ENCODE measurements around the gene C1orf122.

Gene C1orf122

DNA sequence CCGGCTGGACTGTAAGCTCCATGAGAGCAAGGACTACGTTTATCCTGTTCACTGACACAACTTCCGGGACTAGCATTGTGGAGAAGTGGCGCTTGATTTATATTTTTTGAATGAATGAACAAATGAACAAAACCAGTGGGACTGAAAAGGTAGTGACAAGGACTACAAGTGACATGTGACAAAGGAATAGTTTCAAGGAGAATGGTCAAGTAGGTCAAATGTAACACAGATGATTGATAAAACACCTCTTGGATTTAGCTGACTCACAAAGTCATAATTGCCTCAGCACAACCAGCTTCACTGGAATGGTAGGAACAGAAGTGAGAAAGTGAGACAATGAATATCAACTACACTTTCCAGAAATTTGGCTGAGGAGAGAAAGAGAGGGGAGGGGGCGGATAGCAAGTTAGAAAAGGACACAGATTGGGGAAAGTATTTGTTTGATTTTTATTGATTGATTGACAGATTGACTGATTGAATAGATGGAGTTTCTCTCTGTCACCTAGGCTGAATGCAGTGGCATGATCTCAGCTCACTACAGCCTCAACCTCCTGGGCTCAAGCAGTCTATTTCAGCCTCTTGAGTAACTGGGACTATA, 37.6 kb downstream of the C1orf122 start:
- no peak for DNase-seq (ENCODE audit: low spot score)

DNA sequence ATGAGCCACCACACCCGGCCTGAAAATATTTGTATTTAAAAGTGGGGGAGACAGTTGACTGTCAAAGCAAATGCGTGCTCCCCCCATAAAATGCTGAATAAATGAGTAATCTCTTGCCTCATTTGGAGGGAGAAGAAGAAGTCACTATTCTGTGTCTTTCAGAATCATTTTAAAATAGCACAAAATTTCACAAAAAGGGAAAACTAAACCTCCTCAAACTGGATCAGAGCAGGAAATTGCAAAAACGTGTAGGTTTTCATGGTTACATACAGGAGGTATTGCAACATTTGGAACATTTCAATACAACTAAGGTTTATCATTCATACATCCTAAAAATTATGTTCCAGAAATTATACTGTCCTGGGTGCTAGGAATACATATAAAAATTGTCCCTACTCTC, 38.2 kb downstream of the C1orf122 start:
- DNase-seq (ENCODE audit: low spot score) = no peak

DNA sequence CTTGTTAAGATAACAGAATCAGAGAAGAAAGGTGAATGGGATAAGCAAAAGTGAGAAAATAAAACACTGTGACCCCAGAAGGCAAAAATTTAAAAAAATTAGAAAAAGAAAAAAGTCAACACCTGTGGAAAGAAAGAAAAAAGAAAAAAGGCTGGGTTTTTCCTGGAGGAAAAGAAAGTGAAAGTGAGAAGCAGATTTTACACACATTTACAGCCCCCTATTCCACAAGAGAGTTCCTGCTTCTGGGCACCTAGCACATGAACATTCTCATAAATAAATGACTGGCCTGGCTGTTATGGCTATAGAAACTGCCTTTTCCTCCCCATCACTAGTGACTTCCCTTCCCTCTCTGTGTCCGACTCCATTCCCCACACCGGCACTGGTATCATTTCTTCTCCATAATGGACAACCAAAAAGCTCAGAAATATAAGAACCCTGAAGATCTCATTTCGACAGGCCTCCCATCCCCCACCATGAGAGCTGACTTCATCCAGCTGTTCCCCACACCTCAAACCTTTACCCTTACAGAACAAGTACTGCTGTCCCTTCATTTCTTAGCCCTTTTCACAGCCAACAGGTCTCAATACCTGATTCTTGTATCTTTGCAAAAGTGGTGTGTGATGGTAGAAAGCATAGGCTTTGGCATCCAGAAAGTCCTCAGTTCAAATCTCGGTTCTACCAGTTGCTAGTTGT, 39.2 kb downstream of the C1orf122 start:
- no peak for DNase-seq (ENCODE audit: low spot score)

DNA sequence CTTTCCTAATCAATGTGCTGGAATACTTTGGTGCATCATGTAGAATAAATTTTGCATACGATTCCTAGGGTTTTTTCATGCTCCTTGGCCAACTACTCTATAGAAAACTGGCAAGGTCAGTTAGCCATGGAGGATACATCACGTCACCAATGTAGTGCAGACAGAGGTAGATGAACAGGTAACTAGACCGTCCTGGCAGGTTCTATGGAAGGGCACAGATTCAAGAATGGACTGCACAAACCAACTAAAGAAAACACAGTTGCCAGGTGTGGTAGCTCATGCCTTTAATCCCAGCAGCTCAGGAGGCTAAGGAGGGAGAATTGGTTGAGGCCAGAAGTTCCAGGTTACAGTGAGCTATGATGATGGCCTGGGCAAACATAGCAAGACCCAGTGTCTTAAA, 41.9 kb downstream of the C1orf122 start:
- DNase-seq (ENCODE audit: low spot score) = no peak

DNA sequence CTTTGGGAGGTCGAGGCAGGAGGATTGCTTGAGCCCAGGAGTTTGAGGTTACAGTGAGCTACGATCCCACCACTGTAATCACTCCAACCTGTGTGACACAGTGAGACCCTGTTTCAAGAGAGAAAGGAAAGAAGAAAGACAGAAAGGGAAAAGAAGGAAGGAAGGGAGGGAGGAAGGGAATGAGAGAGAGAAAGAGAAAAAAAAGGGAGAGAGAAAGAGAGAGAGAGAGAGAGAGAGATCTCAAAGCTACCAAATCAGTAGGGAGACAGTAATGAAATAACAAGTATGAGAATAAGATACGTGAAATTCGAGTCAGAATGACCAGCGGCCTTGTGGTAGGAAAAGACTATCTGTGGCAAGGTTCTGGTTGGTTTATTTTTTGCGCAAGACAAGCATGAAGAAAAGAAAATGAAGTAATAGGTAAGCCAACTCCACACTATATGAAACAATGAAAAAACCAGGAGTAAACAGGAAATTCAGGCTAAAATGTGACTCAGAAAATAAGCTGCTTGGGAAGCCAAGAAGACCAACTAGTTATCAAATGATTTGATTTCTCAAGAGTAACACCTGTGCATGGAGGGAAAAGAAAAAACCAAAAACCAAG, 42.9 kb downstream of the C1orf122 start:
- no peak for DNase-seq (ENCODE audit: low spot score)

DNA sequence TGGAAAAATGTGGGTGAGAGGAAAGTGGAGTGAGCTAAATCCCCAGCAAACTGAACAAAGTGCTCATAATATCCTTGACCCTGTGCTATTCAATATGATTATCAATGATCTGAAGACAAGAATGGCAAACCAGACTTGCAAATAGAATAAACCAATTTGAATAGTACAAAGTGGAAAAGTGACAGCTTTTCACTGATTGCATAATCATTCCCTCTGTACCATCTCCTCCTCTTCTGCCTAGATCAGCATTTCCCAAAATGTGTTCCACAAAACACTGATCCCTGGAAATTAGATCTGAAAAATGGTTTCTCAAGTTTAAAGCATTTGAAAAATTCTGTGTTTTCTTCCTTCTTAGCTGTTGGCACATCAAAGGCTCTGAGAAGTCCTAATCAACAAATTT, 43.7 kb downstream of the C1orf122 start:
- no peak for DNase-seq (ENCODE audit: low spot score)

DNA sequence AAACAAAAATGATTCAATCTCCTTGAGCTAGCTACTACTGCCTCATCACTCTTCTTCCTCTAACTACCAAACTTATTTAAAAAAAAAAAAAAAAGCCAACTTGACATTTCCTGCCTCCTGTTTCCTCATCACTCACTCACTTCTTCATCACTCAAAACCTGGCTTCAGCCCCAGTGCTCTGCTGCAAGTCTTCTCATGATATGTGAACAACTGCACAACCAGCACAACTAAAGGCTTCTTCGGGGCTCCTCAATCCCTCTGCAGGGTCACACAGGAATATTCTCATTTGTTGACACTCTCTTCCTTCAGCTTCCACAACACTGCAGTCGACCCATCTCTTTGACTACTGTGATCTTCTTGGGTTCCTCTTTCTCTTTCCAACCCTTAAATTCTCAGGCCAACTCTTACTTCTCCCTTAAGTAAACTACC, 44.2 kb downstream of the C1orf122 start:
- DNase-seq (ENCODE audit: low spot score) = no peak

DNA sequence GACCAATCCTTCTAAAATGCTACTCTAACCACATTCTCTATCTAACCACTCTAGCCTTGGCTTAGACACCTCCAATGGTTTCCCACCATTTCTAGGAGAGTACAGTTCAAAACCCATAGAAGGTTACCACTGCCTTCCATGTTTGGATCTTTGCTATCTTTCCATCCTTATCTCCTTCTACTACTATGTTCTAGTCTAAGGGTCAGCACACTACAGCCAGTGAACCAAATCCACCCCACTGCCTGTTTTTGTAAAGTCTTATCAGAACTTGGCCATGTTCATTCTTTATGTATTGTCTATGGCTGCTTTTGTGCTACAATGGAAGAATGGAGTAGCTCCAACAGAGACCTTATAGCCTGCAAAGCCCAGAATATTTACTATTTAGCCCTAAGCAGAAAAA, 45.6 kb downstream of the C1orf122 start:
- DNase-seq (ENCODE audit: low spot score) = no peak

DNA sequence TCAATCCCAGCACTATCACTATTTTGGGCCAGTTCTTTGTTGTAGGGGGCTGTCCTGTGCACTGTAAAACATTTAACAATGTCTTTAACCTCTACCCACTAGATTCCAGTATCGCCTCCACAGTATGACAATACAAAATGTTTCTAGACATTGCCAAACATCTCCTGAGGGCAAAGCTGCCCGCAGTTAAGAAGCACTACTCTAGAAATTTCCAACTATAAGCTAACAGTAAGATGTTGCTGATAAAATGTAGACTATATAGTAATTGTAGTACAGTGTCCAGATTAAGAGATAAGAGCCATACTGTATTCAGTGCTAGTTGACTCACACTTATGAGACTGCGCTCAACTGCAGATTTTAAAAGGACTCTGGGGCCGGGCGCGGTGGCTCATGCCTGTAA, 46.8 kb downstream of the C1orf122 start:
- DNase-seq (ENCODE audit: low spot score) = no peak
